Measurements from ENCODE around the gene NPC1L1. TPM values are rescaled to one million over a fixed set of nuclear protein-coding genes. Genes with fewer than 3 reads are reported as not detected.

NPC1L1 gene
- total and polyA plus RNA-seq, 9 donors, result 0.04 to 1.5 (median 0.11) TPM; not detected in 1

- Histone ChIP-seq H3K27me3 (ENCODE audit: control insufficient read depth, insufficient read depth, low read length) (no peaks in the 10 kb centered on the region), H3K4me1 (ENCODE audit: control insufficient read depth, insufficient read depth, low read length) (peaks cover 3% of the 10 kb centered on the region), H3K27ac (ENCODE audit: low read length) (no peak overlapping the region), H3K36me3 (ENCODE audit: control insufficient read depth, insufficient read depth, low read length) (peaks cover 34% of the 10 kb centered on the region), H3K4me3 (ENCODE audit: low read length) (no peak overlapping the region), H3K9me3 (replicated peaks; ENCODE audit: control insufficient read depth, low read depth, low read length) (no peaks in the 10 kb centered on the region)
- no peak for DNase-seq
- 90% methylated on average over 2 of the region's 3 CpGs for WGBS (ENCODE audit: insufficient coverage)
Observed at GRCh38 chr7:44471850-44472249, 69.3 kb downstream of the NPC1L1 start.

- Histone ChIP-seq H3K27me3 (ENCODE audit: control insufficient read depth, insufficient read depth, low read length) (no peaks in the 10 kb centered on the region), H3K27ac (ENCODE audit: low read length) (no peak overlapping the region), H3K4me3 (ENCODE audit: low read length) (no peak overlapping the region), H3K9me3 (replicated peaks; ENCODE audit: control insufficient read depth, low read depth, low read length) (no peaks in the 10 kb centered on the region), H3K36me3 (ENCODE audit: control insufficient read depth, insufficient read depth, low read length) (peaks cover 34% of the 10 kb centered on the region), H3K4me1 (ENCODE audit: control insufficient read depth, insufficient read depth, low read length) (peaks cover 3% of the 10 kb centered on the region)
- no peak for DNase-seq
- WGBS (ENCODE audit: insufficient coverage), result no CpG with 5 or more reads among the region's 1 CpG
Observed at GRCh38 chr7:44471436-44471835, 69.7 kb downstream of the NPC1L1 start.

GRCh38 chr7:44470628-44471245 is 70.4 kb downstream of the NPC1L1 start:
- Histone ChIP-seq H3K27me3 (ENCODE audit: control insufficient read depth, insufficient read depth, low read length) (no peaks in the 10 kb centered on the region), H3K9me3 (replicated peaks; ENCODE audit: control insufficient read depth, low read depth, low read length) (no peaks in the 10 kb centered on the region), H3K4me1 (ENCODE audit: control insufficient read depth, insufficient read depth, low read length) (peaks cover 3% of the 10 kb centered on the region), H3K36me3 (ENCODE audit: control insufficient read depth, insufficient read depth, low read length) (peaks cover 34% of the 10 kb centered on the region), H3K27ac (ENCODE audit: low read length) (no peak overlapping the region), H3K4me3 (ENCODE audit: low read length) (no peak overlapping the region)
- WGBS (ENCODE audit: insufficient coverage), result no CpG with 5 or more reads among the region's 5 CpGs
- no peak for DNase-seq

- WGBS (ENCODE audit: insufficient coverage), result 62% methylated on average over 2 of the region's 2 CpGs
- Histone ChIP-seq H3K36me3 (ENCODE audit: control insufficient read depth, insufficient read depth, low read length) (peaks cover 32% of the 10 kb centered on the region), H3K4me3 (ENCODE audit: low read length) (no peak overlapping the region), H3K27ac (ENCODE audit: low read length) (no peak overlapping the region), H3K4me1 (ENCODE audit: control insufficient read depth, insufficient read depth, low read length) (peaks cover 3% of the 10 kb centered on the region), H3K9me3 (replicated peaks; ENCODE audit: control insufficient read depth, low read depth, low read length) (no peaks in the 10 kb centered on the region), H3K27me3 (ENCODE audit: control insufficient read depth, insufficient read depth, low read length) (no peaks in the 10 kb centered on the region)
- DNase-seq, result no peak
Observed at GRCh38 chr7:44470135-44470479, 71.0 kb downstream of the NPC1L1 start.

GRCh38 chr7:44469461-44470134 is 71.5 kb downstream of the NPC1L1 start:
- peaks cover 3% of the 10 kb centered on the region for H3K4me1 ChIP-seq (ENCODE audit: control insufficient read depth, insufficient read depth, low read length)
- no peaks in the 10 kb centered on the region for H3K27me3 ChIP-seq (ENCODE audit: control insufficient read depth, insufficient read depth, low read length)
- H3K36me3 ChIP-seq (ENCODE audit: control insufficient read depth, insufficient read depth, low read length), result peaks cover 30% of the 10 kb centered on the region
- H3K4me3 ChIP-seq (ENCODE audit: low read length), result no peak overlapping the region
- DNase-seq, result no peak
- no peaks in the 10 kb centered on the region for H3K9me3 ChIP-seq (replicated peaks; ENCODE audit: control insufficient read depth, low read depth, low read length)
- no CpG with 5 or more reads among the region's 4 CpGs for WGBS (ENCODE audit: insufficient coverage)
- H3K27ac ChIP-seq (ENCODE audit: low read length), result no peak overlapping the region

GRCh38 chr7:44467217-44467548 is 73.9 kb downstream of the NPC1L1 start:
- peaks cover 3% of the 10 kb centered on the region for H3K4me1 ChIP-seq (ENCODE audit: control insufficient read depth, insufficient read depth, low read length)
- H3K9me3 ChIP-seq (replicated peaks; ENCODE audit: control insufficient read depth, low read depth, low read length), result no peaks in the 10 kb centered on the region
- DNase-seq, result no peak
- no CpG with 5 or more reads among the region's 4 CpGs for WGBS (ENCODE audit: insufficient coverage)
- no peak overlapping the region for H3K4me3 ChIP-seq (ENCODE audit: low read length)
- no peak overlapping the region for H3K27ac ChIP-seq (ENCODE audit: low read length)
- peaks cover 26% of the 10 kb centered on the region for H3K36me3 ChIP-seq (ENCODE audit: control insufficient read depth, insufficient read depth, low read length)
- H3K27me3 ChIP-seq (ENCODE audit: control insufficient read depth, insufficient read depth, low read length), result no peaks in the 10 kb centered on the region

GRCh38 chr7:44466300-44467216 is 74.6 kb downstream of the NPC1L1 start:
- no peaks in the 10 kb centered on the region for H3K27me3 ChIP-seq (ENCODE audit: control insufficient read depth, insufficient read depth, low read length)
- no peaks in the 10 kb centered on the region for H3K9me3 ChIP-seq (replicated peaks; ENCODE audit: control insufficient read depth, low read depth, low read length)
- peaks cover 3% of the 10 kb centered on the region for H3K4me1 ChIP-seq (ENCODE audit: control insufficient read depth, insufficient read depth, low read length)
- no peak overlapping the region for H3K4me3 ChIP-seq (ENCODE audit: low read length)
- 82% methylated on average over 2 of the region's 4 CpGs for WGBS (ENCODE audit: insufficient coverage)
- no peak for DNase-seq
- H3K36me3 ChIP-seq (ENCODE audit: control insufficient read depth, insufficient read depth, low read length), result peaks cover 22% of the 10 kb centered on the region
- no peak overlapping the region for H3K27ac ChIP-seq (ENCODE audit: low read length)

GRCh38 chr7:44465490-44465889 is 75.6 kb downstream of the NPC1L1 start:
- WGBS (ENCODE audit: insufficient coverage), result 83% methylated on average over 1 of the region's 5 CpGs
- Histone ChIP-seq H3K9me3 (replicated peaks; ENCODE audit: control insufficient read depth, low read depth, low read length) (no peaks in the 10 kb centered on the region), H3K4me1 (ENCODE audit: control insufficient read depth, insufficient read depth, low read length) (peaks cover 3% of the 10 kb centered on the region), H3K27ac (ENCODE audit: low read length) (no peak overlapping the region), H3K27me3 (ENCODE audit: control insufficient read depth, insufficient read depth, low read length) (no peaks in the 10 kb centered on the region), H3K36me3 (ENCODE audit: control insufficient read depth, insufficient read depth, low read length) (peaks cover 24% of the 10 kb centered on the region), H3K4me3 (ENCODE audit: low read length) (no peak overlapping the region)
- no peak for DNase-seq

- no peak for DNase-seq
- H3K9me3 ChIP-seq (replicated peaks; ENCODE audit: control insufficient read depth, low read depth, low read length), result no peaks in the 10 kb centered on the region
- 88% methylated on average over 1 of the region's 1 CpG for WGBS (ENCODE audit: insufficient coverage)
- H3K4me1 ChIP-seq (ENCODE audit: control insufficient read depth, insufficient read depth, low read length), result no peaks in the 10 kb centered on the region
- no peaks in the 10 kb centered on the region for H3K27me3 ChIP-seq (ENCODE audit: control insufficient read depth, insufficient read depth, low read length)
- no peak overlapping the region for H3K4me3 ChIP-seq (ENCODE audit: low read length)
- peaks cover 24% of the 10 kb centered on the region for H3K36me3 ChIP-seq (ENCODE audit: control insufficient read depth, insufficient read depth, low read length)
- no peak overlapping the region for H3K27ac ChIP-seq (ENCODE audit: low read length)
Observed at GRCh38 chr7:44463169-44463808, 77.8 kb downstream of the NPC1L1 start.

Measured in muscle of leg (tissue), 11 donors.